ENCODE results near the gene HSP90B1.

Gene HSP90B1

GRCh38 chr12:103986829-103987228 is 56.6 kb downstream of the HSP90B1 start:
- no peak for DNase-seq

GRCh38 chr12:103994235-103994634 is 64.0 kb downstream of the HSP90B1 start:
- DNase-seq = no peak

GRCh38 chr12:103996595-103996994 is 66.4 kb downstream of the HSP90B1 start:
- DNase-seq = no peak

- DNase-seq = no peak
Observed at GRCh38 chr12:103997286-103997900, 67.2 kb downstream of the HSP90B1 start.

Data from NCI-H69 (cell line).